Breast epithelium (tissue), 4 donors: ENCODE results near the gene BAIAP2L2. TPM values are rescaled to one million over a fixed set of nuclear protein-coding genes. Genes with fewer than 3 reads are reported as not detected.
"Not testable (repeated sequence)": the region's sequence is repeated elsewhere in the genome, so short reads cannot be mapped to it uniquely, and the experiment has no call there.

Experiments used
- DNase-seq, 2 donors: peaks; one replicate each; pipeline ENCODE4 v3.0.0-alpha.2; 2019; ENCODE audit warnings: low spot score in 2 of 2
- H3K27ac ChIP-seq, 2 donors: fragments of 200-600 bp; sonication (generic) in 1 of 2; one replicate each; pipeline ENCODE4 v1.5.1; 2016 to 2019; ENCODE audit warnings: mild to moderate bottlenecking in 1 of 2
- H3K27me3 ChIP-seq, 2 donors: fragments of 200-600 bp; sonication (generic) in 1 of 2; one replicate each; pipeline versions ENCODE4 v1.5.1 to v1.6.0; 2017 to 2019; ENCODE audit warnings: control low read depth in 1 of 2, mild to moderate bottlenecking in 1 of 2
- H3K36me3 ChIP-seq: fragments of 200-600 bp; one replicate; pipeline ENCODE4 v1.5.1; 2019
- H3K4me1 ChIP-seq, 2 donors: fragments of 200-600 bp; sonication (generic); one replicate each; pipeline ENCODE4 v1.5.1; 2016 to 2019; ENCODE audit warnings: control low read depth in 1 of 2
- H3K4me3 ChIP-seq, 3 donors: fragments of 200-600 bp; sonication (generic); 1 replicate in 2 of 3; 2 replicates in 1 of 3; pipeline ENCODE4 v1.5.1; 2016 to 2019; ENCODE audit warnings: mild to moderate bottlenecking in 3 of 3, moderate library complexity in 2 of 3
- H3K9me3 ChIP-seq, 2 donors: fragments of 200-600 bp; sonication (generic) in 1 of 2; one replicate each; pipeline ENCODE4 v1.5.1; 2016 to 2019; ENCODE audit warnings: control low read depth in 1 of 2
- POLR2A ChIP-seq: fragments of 450-650 bp; IDR thresholded peaks from one replicate; pipeline ENCODE4 v1.6.1; 2016; ENCODE audit warnings: antibody characterized with exemption, mild to moderate bottlenecking, moderate library complexity
- POLR2AphosphoS5 ChIP-seq, 3 donors: sonication (generic); formaldehyde crosslinking; IDR thresholded peaks; one replicate each; pipeline ENCODE4 v1.6.1; 2017; ENCODE audit warnings: antibody characterized with exemption in 3 of 3
- intact Hi-C: fragments of 100-400 bp; cut with DNase I; formaldehyde crosslinking; loops from one replicate; pipeline ENCODE4 v1.15.1; 2023; ENCODE audit warnings: low total_unique reads
- total RNA-seq, 3 donors: library from RNA; depleted of rRNA; stranded (reverse); fragments of >200 nt; gene quantifications; one replicate each; pipeline ENCODE4 v1.1.0, GENCODE V29; 2016
- TF ChIP-seq, protein P1 (sequence below), 3 donors: fragments of 450-650 bp; IDR thresholded peaks; one replicate each; pipeline ENCODE4 v1.5.1; 2016 to 2017; ENCODE audit warnings: antibody characterized with exemption in 3 of 3, mild to moderate bottlenecking in 3 of 3, moderate library complexity in 3 of 3

BAIAP2L2 gene
- total RNA-seq, 3 donors from 2014 or later, result 0.80 to 1.3 (median 1.0) TPM

DNA sequence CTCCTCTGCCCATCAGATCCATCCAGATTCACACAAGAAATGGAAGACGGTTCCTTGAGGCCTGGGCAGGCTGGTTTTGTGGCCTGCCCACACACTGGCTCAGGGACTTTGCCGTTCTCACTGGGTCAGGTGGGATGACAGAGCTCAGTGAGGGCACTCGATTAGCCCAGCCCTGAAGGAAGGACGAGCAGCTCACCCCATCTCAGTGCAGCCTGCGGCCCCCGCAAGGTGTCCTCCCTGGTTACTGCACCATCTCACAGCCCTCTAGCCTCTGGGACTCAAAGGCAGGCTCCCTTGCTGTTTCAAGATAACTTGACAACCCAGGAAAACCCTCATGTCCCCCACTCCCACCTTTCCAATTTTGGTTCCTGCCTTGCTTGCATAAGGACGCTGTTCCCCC lies 30.7 kb downstream of the BAIAP2L2 start:
- no peak for DNase-seq
- intact Hi-C loops, result no loop called here
- TF ChIP-seq POLR2AphosphoS5 (IDR thresholded peaks at IDR 0.05) (no peak), POLR2A (no peak)
- TF ChIP-seq, protein P1, sequence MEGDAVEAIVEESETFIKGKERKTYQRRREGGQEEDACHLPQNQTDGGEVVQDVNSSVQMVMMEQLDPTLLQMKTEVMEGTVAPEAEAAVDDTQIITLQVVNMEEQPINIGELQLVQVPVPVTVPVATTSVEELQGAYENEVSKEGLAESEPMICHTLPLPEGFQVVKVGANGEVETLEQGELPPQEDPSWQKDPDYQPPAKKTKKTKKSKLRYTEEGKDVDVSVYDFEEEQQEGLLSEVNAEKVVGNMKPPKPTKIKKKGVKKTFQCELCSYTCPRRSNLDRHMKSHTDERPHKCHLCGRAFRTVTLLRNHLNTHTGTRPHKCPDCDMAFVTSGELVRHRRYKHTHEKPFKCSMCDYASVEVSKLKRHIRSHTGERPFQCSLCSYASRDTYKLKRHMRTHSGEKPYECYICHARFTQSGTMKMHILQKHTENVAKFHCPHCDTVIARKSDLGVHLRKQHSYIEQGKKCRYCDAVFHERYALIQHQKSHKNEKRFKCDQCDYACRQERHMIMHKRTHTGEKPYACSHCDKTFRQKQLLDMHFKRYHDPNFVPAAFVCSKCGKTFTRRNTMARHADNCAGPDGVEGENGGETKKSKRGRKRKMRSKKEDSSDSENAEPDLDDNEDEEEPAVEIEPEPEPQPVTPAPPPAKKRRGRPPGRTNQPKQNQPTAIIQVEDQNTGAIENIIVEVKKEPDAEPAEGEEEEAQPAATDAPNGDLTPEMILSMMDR (IDR thresholded peaks at IDR 0.05), result no peak
- Histone ChIP-seq H3K36me3 (no peaks in the 10 kb centered on the region), H3K4me1 (peaks cover 4 to 14% of the 10 kb centered on the region in 2 donors), H3K27ac (no peak overlapping the region), H3K27me3 (peaks cover 3 to 13% of the 10 kb centered on the region in 2 donors), H3K9me3 (no peaks in the 10 kb centered on the region), H3K4me3 (no peak overlapping the region)

DNA sequence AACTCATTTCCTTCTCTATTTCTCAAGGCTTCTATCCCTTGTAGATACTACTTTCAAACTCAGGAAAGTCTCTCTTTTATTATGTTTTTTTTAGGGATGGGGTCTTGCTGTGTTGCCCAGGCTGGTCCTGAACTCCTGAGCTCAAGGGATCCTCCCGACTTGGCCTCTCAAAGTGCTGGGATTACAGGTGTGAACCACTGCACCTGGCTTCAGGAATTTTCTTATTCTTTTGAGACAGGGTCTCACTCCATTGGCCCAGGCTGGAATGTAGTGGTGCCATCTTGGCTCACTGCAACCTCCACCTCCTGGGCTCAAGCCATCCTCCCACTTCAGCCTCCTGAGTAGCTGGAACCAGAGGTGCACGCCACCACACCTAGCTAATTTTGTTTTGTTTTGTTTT lies 31.3 kb downstream of the BAIAP2L2 start:
- H3K36me3 ChIP-seq, H3K27ac ChIP-seq, H3K4me3 ChIP-seq, H3K9me3 ChIP-seq, DNase-seq, intact Hi-C loops: not testable (repeated sequence)
- peaks cover 4 to 14% of the 10 kb centered on the region in 2 donors for H3K4me1 ChIP-seq
- H3K27me3 ChIP-seq, result peaks cover 3 to 13% of the 10 kb centered on the region in 2 donors

DNA sequence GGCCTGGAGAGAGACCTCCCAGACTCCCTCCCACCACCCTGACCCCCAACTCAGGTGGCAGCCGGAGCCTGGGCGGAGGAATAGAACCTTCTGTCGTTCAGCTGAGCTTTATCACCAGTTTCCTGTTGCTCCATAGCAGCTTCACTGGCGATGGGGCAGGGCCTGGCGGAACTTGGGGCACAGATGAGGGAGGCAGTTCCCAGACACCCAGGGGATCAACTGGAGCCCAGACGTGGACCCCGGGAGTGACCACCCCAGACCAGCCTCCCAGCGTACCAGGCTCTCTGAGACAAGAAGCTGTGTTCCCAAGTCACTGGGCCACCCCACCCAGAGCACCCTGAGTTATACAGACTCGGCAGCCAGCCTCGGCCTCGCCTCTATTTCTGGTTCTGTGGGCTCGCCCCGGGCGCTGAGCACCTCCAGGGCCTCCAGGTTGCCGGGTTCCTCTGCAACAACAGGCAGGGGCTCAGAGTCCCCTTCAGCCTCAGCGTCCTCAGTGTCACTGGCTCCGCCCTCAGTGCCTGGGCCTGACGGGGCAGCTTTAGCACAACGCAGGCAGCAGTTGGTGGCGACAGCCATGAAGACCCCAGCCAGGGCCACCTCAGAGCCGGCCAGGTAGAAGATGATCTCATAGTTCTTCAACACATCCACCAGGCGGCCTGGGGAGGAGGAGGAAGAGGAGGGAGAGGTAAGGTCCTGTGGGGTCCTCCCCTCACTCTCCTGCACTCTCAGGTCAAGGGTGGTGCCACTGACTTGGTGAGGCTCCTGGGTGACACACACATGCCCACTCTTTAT lies 32.2 kb downstream of the BAIAP2L2 start:
- no peak for DNase-seq
- Histone ChIP-seq H3K36me3 (peaks cover 5% of the 10 kb centered on the region), H3K27me3 (peaks cover 3 to 13% of the 10 kb centered on the region in 2 donors), H3K27ac (no peak overlapping the region), H3K9me3 (no peaks in the 10 kb centered on the region), H3K4me1 (peaks cover 4 to 14% of the 10 kb centered on the region in 2 donors), H3K4me3 (no peak overlapping the region)
- intact Hi-C loops, result no loop called here
- TF ChIP-seq POLR2A (no peak), POLR2AphosphoS5 (IDR thresholded peaks at IDR 0.05) (no peak)
- TF ChIP-seq, protein P1 (IDR thresholded peaks at IDR 0.05), result no peak

DNA sequence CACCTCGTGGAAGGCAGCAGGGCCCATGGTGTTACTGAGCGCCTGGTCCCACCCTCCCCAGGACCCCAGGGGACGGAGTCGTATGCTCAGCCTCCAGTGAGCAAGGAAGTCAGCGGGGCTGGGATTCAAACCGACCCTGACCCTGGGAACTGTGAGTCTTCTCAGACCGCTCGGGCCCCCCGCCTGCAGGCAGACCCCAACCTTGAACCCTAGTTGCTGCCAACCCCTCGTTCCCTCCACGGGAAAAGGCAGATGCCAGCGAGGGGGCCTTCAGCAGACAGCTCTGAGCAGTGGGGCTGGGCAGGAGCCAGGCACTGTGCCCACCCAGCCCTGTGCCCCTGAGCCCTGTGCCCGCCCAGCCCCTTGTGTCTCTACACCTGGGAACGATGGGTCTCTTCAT lies 32.9 kb downstream of the BAIAP2L2 start:
- DNase-seq, result no peak
- H3K27me3 ChIP-seq, result peaks cover 3 to 7% of the 10 kb centered on the region in 2 donors
- intact Hi-C loops, result no loop called here
- no peak for TF ChIP-seq POLR2A
- peaks cover 4 to 11% of the 10 kb centered on the region in 2 donors for H3K4me1 ChIP-seq
- H3K4me3 ChIP-seq, result no peak overlapping the region
- H3K36me3 ChIP-seq, result peaks cover 5% of the 10 kb centered on the region
- H3K9me3 ChIP-seq, result no peaks in the 10 kb centered on the region
- H3K27ac ChIP-seq, result no peak overlapping the region

DNA sequence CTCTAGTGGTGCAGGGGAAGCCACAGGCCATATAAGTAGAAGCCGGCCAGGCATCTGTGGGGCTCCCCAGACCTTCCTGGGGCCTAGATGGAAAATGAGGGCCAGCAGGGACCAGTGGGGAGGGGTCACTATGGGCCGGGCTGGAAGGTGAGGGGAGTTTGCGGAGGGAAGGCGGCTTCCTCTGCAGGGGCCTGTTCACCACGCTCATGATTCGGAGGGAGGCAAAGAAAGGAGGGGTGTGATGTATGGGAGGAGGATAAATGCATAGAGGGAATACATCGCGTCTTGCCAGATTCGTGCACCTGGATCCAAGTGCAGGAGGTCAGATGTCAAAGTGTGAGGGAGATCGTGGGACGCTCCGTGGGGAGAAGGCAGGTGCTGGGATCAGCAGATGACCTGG lies 33.4 kb downstream of the BAIAP2L2 start:
- no peak for DNase-seq
- H3K27me3 ChIP-seq, result peaks cover 2% of the 10 kb centered on the region in 2 donors
- H3K4me1 ChIP-seq, result peaks cover 4 to 6% of the 10 kb centered on the region in 2 donors
- intact Hi-C loops, result no loop called here
- H3K9me3 ChIP-seq, result no peaks in the 10 kb centered on the region
- no peak overlapping the region for H3K27ac ChIP-seq
- H3K36me3 ChIP-seq, result peaks cover 5% of the 10 kb centered on the region
- no peak overlapping the region for H3K4me3 ChIP-seq
- TF ChIP-seq, protein P1 (IDR thresholded peaks at IDR 0.05), result no peak
- TF ChIP-seq POLR2A (no peak), POLR2AphosphoS5 (IDR thresholded peaks at IDR 0.05) (no peak)

DNA sequence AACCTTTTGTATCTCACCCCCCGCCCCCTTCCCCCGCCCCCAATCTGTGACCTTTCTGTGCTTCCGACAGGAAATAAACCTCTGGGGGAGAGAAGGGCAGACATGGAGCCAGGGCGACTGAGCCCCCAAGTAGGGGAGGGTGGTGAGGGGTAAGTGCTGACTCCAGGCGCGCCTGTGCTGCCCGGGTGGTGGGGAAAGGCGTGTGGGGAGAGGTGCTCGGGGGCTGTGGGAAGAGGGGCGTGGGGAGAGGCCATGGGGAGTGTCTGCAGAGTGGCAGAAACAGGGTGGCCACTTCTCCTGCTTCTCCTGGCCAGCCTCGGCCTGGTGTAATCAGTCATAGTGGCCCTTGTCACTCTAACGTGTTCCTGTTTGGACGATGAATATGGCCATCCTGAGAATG lies 34.5 kb downstream of the BAIAP2L2 start:
- Histone ChIP-seq H3K4me1 (no peaks in the 10 kb centered on the region), H3K27ac (no peak overlapping the region), H3K9me3 (no peaks in the 10 kb centered on the region), H3K4me3 (no peak overlapping the region), H3K36me3 (peaks cover 5% of the 10 kb centered on the region), H3K27me3 (no peaks in the 10 kb centered on the region)
- no peak for DNase-seq
- TF ChIP-seq POLR2A (no peak), POLR2AphosphoS5 (IDR thresholded peaks at IDR 0.05) (no peak)
- TF ChIP-seq, protein P1 (IDR thresholded peaks at IDR 0.05), result no peak
- intact Hi-C loops, result no loop called here
